TTC549 (cell line): ENCODE data around the gene EMC1.
A peak's percentile ranks its signal among the peaks of the same experiment; 100 is the strongest.
"Not testable (repeated sequence)": the region's sequence is repeated elsewhere in the genome, so short reads cannot be mapped to it uniquely, and the experiment has no call there.

ENCODE experiments used
- FAIRE-seq: peaks from 2 replicates; lab custom pipeline; 2012; peaks lifted over from hg19 to GRCh38; lab: Jason Lieb, UNC

Gene EMC1

GRCh38 chr1:19260211-19261138, 9.2 kb upstream of the EMC1 start:
- FAIRE-seq = no peak

- no peak for FAIRE-seq
Observed at GRCh38 chr1:19258353-19258752, 7.0 kb upstream of the EMC1 start.

GRCh38 chr1:19257178-19257914, 6.0 kb upstream of the EMC1 start:
- FAIRE-seq = no peak

- FAIRE-seq = not testable (repeated sequence)
Observed at GRCh38 chr1:19256301-19256700, 5.0 kb upstream of the EMC1 start.

GRCh38 chr1:19255288-19255687, 4.0 kb upstream of the EMC1 start:
- FAIRE-seq = no peak

GRCh38 chr1:19254416-19254815, 3.1 kb upstream of the EMC1 start:
- FAIRE-seq = no peak

- FAIRE-seq = no peak
Observed at GRCh38 chr1:19250629-19251304, 557 bp downstream of the EMC1 start.

- FAIRE-seq = peak; percentile 23
Observed at GRCh38 chr1:19240673-19241538, 10.4 kb downstream of the EMC1 start.

GRCh38 chr1:19239876-19240275, 11.4 kb downstream of the EMC1 start:
- no peak for FAIRE-seq

GRCh38 chr1:19234224-19234623, 17.1 kb downstream of the EMC1 start:
- no peak for FAIRE-seq

- FAIRE-seq = no peak
Observed at GRCh38 chr1:19232524-19232846, 18.8 kb downstream of the EMC1 start.

GRCh38 chr1:19231736-19232523, 19.4 kb downstream of the EMC1 start:
- not testable (repeated sequence) for FAIRE-seq

GRCh38 chr1:19229828-19230325, 21.4 kb downstream of the EMC1 start:
- no peak for FAIRE-seq

GRCh38 chr1:19229229-19229628, 22.1 kb downstream of the EMC1 start:
- FAIRE-seq = no peak

GRCh38 chr1:19222979-19223824, 28.1 kb downstream of the EMC1 start:
- FAIRE-seq = no peak

- no peak for FAIRE-seq
Observed at GRCh38 chr1:19222573-19222972, 28.8 kb downstream of the EMC1 start.

GRCh38 chr1:19220991-19221390, 30.3 kb downstream of the EMC1 start:
- FAIRE-seq = no peak

- no peak for FAIRE-seq
Observed at GRCh38 chr1:19220080-19220846, 31.1 kb downstream of the EMC1 start.

GRCh38 chr1:19219451-19219850, 31.9 kb downstream of the EMC1 start:
- FAIRE-seq = no peak
